GM10248 (cell line): ENCODE measurements around the gene SMCO1.
"Not testable (repeated sequence)": the region's sequence is repeated elsewhere in the genome, so short reads cannot be mapped to it uniquely, and the experiment has no call there.

Experiments
- CTCF ChIA-PET: fragments of 300-600 bp; sonication (Branson Sonifier 250); formaldehyde crosslinking; extraction: SDS; loops from one replicate; lab custom pipeline; 2021; ENCODE audit warnings: antibody characterized with exemption; lab: Yijun Ruan, JAX
- POLR2A ChIA-PET: fragments of 350-650 bp; sonication (Branson Sonifier 250); formaldehyde crosslinking; extraction: SDS; loops from one replicate; lab custom pipeline; 2020; ENCODE audit warnings: antibody characterized with exemption; lab: Yijun Ruan, JAX
- DNase-seq: peaks from one replicate; pipeline ENCODE4 v3.0.0; 2012; ENCODE audit errors: extremely low spot score
- TF ChIP-seq, protein P1 (sequence below): IDR thresholded peaks from 2 replicates; pipeline ENCODE4 v1.5.1; 2012; ENCODE audit warnings: mild to moderate bottlenecking, low read depth; ENCODE audit errors: extremely low read depth, missing control alignments, control extremely low read depth

Gene SMCO1

GRCh38 chr3:196504556-196504955 lies 10.6 kb downstream of the SMCO1 start:
- ChIA-PET CTCF (interaction anchor here (0.8 to 5.7 kb wide), 3 partner anchors 18 to 24 kb away, joined by 4 to 30 read pairs (median 6); no protein-coding TSS in a partner anchor), POLR2A (interaction anchor here (0.6 kb wide), 1 partner anchor 216 kb away, joined by 3 read pairs; no protein-coding TSS in a partner anchor)
- TF ChIP-seq, protein P1, sequence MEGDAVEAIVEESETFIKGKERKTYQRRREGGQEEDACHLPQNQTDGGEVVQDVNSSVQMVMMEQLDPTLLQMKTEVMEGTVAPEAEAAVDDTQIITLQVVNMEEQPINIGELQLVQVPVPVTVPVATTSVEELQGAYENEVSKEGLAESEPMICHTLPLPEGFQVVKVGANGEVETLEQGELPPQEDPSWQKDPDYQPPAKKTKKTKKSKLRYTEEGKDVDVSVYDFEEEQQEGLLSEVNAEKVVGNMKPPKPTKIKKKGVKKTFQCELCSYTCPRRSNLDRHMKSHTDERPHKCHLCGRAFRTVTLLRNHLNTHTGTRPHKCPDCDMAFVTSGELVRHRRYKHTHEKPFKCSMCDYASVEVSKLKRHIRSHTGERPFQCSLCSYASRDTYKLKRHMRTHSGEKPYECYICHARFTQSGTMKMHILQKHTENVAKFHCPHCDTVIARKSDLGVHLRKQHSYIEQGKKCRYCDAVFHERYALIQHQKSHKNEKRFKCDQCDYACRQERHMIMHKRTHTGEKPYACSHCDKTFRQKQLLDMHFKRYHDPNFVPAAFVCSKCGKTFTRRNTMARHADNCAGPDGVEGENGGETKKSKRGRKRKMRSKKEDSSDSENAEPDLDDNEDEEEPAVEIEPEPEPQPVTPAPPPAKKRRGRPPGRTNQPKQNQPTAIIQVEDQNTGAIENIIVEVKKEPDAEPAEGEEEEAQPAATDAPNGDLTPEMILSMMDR: no peak
- DNase-seq: no peak

DNA sequence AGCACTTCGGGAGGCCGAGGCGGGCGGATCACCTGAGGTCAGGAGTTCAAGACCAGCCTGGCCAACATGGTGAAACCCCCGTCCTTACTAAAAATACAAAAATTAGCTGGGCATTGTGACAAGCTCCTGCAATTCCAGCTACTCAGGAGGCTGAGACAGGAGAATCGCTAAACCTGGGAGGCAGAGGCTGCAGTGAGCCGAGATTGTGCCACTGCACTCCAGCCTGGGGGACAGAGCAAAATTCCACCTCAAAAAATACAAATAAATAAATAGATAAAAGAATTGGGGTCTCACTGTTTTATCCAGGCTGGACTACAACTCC lies 11.1 kb downstream of the SMCO1 start:
- not testable (repeated sequence) for DNase-seq
- ChIA-PET POLR2A (interaction anchor here (1.1 kb wide), 1 partner anchor 23 kb away, joined by 4 read pairs; no protein-coding TSS in a partner anchor), CTCF (interaction anchor here (1.0 to 5.7 kb wide), 3 partner anchors 18 to 25 kb away, joined by 5 to 30 read pairs (median 6); no protein-coding TSS in a partner anchor)

DNA sequence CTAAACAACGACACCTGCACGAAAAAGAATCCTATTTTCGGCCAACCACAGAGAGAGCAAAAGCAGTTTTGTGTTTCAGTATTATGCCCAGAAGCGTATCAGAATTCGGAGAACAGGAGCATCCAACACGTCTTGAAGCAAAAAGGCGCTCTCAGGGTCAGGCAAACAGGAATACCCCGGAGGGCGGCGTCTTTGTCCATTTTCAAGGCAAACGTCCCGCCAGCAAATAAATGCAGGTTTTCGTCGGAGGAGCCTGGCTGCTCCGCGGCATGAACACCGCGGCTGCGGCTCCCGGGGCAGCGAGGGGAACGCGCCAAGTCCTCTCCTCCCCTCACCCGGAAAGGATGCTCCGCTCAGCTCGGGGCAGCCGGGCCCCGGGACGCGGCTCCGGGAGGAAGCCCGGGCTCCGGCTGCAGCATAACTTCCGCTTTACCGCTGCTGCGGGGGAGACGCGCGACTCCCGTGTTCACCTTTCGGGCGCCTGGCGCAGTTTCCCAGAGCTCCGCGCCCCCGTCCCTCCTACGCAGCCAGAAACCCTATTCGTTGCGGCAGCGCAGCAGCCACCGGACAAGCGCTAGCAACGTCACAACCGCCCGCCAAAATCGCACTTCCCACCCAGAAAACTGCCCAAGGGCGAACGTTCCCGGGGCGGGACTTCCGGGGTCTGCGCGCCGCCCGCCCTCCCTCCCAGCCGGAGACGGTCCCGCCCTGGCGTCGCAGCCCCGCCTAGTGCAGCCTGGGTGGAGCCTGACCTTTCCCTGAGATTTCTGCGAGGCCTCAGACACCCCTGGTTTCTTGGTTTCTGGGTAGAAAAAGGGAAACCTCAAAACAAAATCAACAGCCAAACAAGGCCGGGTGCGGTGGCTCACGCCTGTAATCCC lies 11.7 kb downstream of the SMCO1 start, which contains the start of gene RNF168:
RNF168 (minus strand) TSS at position 573 of the 881 bp plus-strand sequence. CDS start 595 bp downstream, outside the sequence.
- CTCF ChIA-PET: interaction anchor here (1.0 to 5.7 kb wide), 3 partner anchors 19 to 25 kb away, joined by 5 to 30 read pairs (median 6); no protein-coding TSS in a partner anchor
- peak; percentile 96 for DNase-seq
- TF ChIP-seq, protein P1: no peak
- POLR2A ChIA-PET: interaction anchor here (1.1 kb wide), 1 partner anchor 24 kb away, joined by 4 read pairs; no protein-coding TSS in a partner anchor

GRCh38 chr3:196502775-196503195 lies 12.4 kb downstream of the SMCO1 start:
- POLR2A ChIA-PET: no interaction called here
- TF ChIP-seq, protein P1: no peak
- DNase-seq: no peak
- CTCF ChIA-PET: no interaction called here

- ChIA-PET POLR2A (interaction anchor here (0.6 to 0.7 kb wide), 2 partner anchors 73 to 312 kb away, joined by 4 read pairs; no protein-coding TSS in a partner anchor), CTCF (interaction anchor here (1.8 kb wide), 1 partner anchor 27 kb away, joined by 7 read pairs; no protein-coding TSS in a partner anchor)
Measured at GRCh38 chr3:196501316-196502044, 13.7 kb downstream of the SMCO1 start.

GRCh38 chr3:196499807-196500524 lies 15.2 kb downstream of the SMCO1 start:
- POLR2A ChIA-PET: no interaction called here
- no peak for DNase-seq

More at GRCh38 chr3:196501316-196502044, 13.7 kb downstream of the SMCO1 start:
- TF ChIP-seq, protein P1: no peak
- no peak for DNase-seq

More at GRCh38 chr3:196499807-196500524, 15.2 kb downstream of the SMCO1 start:
- CTCF ChIA-PET: no interaction called here
- TF ChIP-seq, protein P1: no peak
